SK-N-MC (cell line): Measurements from ENCODE around the gene CFP.

ENCODE experiments used
- DNase-seq: peaks from one replicate; pipeline ENCODE4 v3.0.0-alpha.2; 2011; ENCODE audit warnings: low read depth, low spot score
- H3K27ac ChIP-seq: fragments of 200-600 bp; sonication (generic); 2 replicates; pipeline ENCODE4 v1.5.1; 2016; ENCODE audit warnings: mixed run types
- H3K36me3 ChIP-seq: fragments of 200-600 bp; sonication (generic); 2 replicates; pipeline ENCODE4 v1.6.1; 2017; ENCODE audit warnings: antibody characterized with exemption, low read length, mixed read lengths; ENCODE audit not compliant: insufficient read depth
- H3K4me3 ChIP-seq: fragments of 200-600 bp; sonication (generic); 2 replicates; pipeline ENCODE4 v1.5.1; 2016
- H3K9ac ChIP-seq: fragments of 200-600 bp; sonication (generic); 2 replicates; pipeline ENCODE4 v1.8.0; 2017; ENCODE audit warnings: mixed run types, mixed read lengths; ENCODE audit not compliant: insufficient read length
- H3K9me3 ChIP-seq: fragments of 200-600 bp; sonication (generic); 2 replicates; pipeline ENCODE4 v1.6.1; 2017; ENCODE audit warnings: low read depth, mild to moderate bottlenecking, antibody characterized with exemption, low read length, moderate library complexity, mixed read lengths
- EZH2 ChIP-seq: fragments of 200-600 bp; sonication (generic); IDR thresholded peaks from one replicate; pipeline ENCODE4 v1.6.1; 2017; ENCODE audit warnings: antibody characterized with exemption
- FOXP2 ChIP-seq: optimal IDR thresholded peaks from 2 replicates; pipeline ENCODE3; 2011; ENCODE audit warnings: mild to moderate bottlenecking, moderate library complexity; ENCODE audit not compliant: insufficient read depth; ENCODE audit errors: extremely low read length, control extremely low read depth
- POLR2AphosphoS5 ChIP-seq: IDR thresholded peaks from 2 replicates; pipeline ENCODE4 v1.6.1; 2012; ENCODE audit warnings: mild to moderate bottlenecking, low read depth, low read length, borderline replicate concordance

Gene CFP

DNA sequence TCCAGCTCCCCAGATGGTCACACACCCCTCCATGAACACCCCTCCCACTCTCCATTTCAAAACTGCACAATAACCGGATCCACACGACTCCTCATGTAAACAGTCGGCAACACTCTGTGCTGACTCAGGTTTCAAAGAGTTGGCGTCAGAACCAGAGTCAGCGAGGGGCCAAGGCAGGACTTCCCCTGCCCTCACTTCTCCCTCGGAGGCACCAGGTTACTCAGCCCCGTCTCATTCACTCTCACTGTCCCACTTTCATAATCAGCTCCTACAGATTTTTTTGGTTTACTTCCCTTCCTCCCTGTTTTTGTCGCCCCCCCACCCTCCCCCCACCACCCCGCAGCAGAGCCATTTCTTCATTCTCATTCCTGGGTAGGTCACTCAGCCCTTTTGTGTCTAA is 50.2 kb downstream of the CFP start:
- DNase-seq, result no peak
- no peak for TF ChIP-seq EZH2
- no peak for TF ChIP-seq FOXP2
- no peak for TF ChIP-seq POLR2AphosphoS5
- no peaks in the 10 kb centered on the region for H3K9me3 ChIP-seq
- H3K4me3 ChIP-seq, result no peak overlapping the region
- no peaks in the 10 kb centered on the region for H3K36me3 ChIP-seq
- H3K27ac ChIP-seq, result no peak overlapping the region
- H3K9ac ChIP-seq, result no peak overlapping the region

DNA sequence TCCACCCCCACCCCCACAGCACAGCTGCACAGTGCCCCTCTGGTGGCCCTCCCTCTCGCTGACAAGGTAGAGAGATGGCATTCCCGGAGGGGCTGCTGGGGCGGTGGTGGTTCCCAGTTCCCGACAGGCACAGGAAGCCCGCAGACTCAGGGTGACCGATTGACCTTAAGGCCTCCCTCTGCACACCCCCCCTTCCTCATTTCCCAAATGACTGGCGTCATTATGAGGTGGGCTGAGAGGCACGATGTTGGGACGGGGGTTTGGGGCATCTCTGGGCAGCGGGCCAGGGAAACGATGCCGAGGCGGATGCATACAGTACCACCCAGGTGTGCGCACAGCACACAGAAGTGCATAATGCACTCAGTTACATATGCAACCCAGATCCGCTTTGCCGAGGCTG is 51.0 kb downstream of the CFP start:
- Histone ChIP-seq H3K9me3 (no peaks in the 10 kb centered on the region), H3K4me3 (no peak overlapping the region), H3K36me3 (no peaks in the 10 kb centered on the region), H3K9ac (no peak overlapping the region), H3K27ac (no peak overlapping the region)
- no peak for DNase-seq
- TF ChIP-seq EZH2, result no peak
- TF ChIP-seq FOXP2, result no peak
- no peak for TF ChIP-seq POLR2AphosphoS5

DNA sequence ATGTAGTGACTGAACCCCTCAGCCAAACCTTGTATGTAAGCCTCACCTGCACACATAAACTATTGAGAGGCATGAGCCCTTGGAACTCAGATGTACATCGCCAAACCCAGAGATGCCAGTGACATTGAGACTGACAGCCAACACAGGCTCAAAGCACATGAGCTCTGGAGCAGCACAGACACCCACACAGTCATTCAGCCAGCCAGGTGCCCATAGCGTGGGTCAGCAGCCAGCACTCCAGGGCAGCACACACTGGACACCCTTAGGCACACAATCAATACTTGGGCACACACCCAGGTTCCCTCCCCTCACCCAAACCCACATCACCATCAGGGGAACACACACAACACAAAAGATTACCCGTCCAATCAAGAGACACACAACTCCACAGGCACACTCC is 51.8 kb downstream of the CFP start:
- H3K9ac ChIP-seq, result no peak overlapping the region
- no peaks in the 10 kb centered on the region for H3K9me3 ChIP-seq
- TF ChIP-seq EZH2 (no peak), FOXP2 (no peak), POLR2AphosphoS5 (no peak)
- H3K4me3 ChIP-seq, result no peak overlapping the region
- no peak overlapping the region for H3K27ac ChIP-seq
- no peak for DNase-seq
- no peaks in the 10 kb centered on the region for H3K36me3 ChIP-seq

DNA sequence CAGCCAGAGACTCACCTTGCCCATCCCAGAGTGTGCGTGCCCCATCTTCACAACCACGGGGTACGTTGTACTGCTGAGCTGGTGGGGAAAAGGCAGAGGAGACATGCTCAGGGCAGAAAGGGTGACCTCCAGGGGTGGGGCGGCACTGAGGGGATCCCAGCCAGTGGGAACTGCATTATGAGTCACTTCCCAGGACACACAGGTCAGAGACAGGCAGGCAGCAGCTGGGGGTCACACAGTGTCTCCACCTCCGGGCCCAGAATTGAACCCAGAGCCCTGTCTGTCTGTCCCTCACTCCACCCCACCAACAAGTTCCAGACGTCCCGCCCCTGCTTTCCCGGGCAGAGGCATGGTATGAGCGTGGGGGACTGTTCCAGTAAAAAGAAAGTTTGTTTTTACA is 52.3 kb downstream of the CFP start:
- Histone ChIP-seq H3K9ac (no peak overlapping the region), H3K4me3 (no peak overlapping the region), H3K27ac (no peak overlapping the region), H3K36me3 (no peaks in the 10 kb centered on the region), H3K9me3 (no peaks in the 10 kb centered on the region)
- no peak for TF ChIP-seq EZH2
- no peak for TF ChIP-seq FOXP2
- no peak for TF ChIP-seq POLR2AphosphoS5
- DNase-seq, result no peak

DNA sequence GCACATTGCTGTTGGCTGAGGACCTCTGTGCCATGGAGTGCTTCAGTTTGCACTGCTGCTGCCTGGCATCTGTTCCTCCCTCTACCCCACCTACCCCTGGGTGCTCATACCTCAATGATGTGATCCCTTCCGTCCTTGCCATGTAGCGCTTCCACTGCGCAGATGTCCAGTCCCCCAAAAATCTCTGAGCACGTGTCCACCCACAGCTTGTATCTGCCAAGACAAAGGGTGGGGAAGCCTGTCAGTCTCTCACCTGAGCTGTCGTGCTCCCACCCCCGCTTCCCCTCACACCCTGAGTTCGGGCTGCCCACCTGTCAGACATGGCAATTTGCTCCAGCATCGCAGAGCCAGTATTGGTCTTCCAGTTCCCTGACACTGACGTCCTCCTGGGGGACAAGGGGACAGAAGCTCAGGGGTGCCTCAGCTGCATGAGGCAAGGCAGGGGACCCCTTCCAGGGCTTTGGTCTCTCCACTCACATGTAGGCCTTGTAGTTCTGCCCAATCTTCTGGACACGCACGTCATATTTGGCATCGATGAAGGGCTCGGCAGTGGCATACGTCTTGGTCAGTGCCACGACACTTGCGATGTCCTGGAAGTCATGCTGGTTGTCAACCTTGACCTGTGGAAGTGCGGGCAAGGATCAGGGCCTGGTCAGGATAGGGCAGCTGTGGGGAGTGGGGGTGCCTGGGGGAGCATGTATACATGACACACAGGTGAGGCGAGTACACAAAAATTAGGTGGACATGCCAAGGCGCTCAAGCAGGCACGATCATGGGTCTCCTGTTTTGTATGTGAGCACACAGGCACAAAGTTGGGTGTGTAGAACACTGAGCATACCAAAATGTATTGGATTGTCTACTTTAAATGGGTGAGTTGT is 53.5 kb downstream of the CFP start:
- no peak for TF ChIP-seq EZH2
- TF ChIP-seq POLR2AphosphoS5, result no peak
- no peak for TF ChIP-seq FOXP2
- Histone ChIP-seq H3K9me3 (no peaks in the 10 kb centered on the region), H3K4me3 (no peak overlapping the region)

DNA sequence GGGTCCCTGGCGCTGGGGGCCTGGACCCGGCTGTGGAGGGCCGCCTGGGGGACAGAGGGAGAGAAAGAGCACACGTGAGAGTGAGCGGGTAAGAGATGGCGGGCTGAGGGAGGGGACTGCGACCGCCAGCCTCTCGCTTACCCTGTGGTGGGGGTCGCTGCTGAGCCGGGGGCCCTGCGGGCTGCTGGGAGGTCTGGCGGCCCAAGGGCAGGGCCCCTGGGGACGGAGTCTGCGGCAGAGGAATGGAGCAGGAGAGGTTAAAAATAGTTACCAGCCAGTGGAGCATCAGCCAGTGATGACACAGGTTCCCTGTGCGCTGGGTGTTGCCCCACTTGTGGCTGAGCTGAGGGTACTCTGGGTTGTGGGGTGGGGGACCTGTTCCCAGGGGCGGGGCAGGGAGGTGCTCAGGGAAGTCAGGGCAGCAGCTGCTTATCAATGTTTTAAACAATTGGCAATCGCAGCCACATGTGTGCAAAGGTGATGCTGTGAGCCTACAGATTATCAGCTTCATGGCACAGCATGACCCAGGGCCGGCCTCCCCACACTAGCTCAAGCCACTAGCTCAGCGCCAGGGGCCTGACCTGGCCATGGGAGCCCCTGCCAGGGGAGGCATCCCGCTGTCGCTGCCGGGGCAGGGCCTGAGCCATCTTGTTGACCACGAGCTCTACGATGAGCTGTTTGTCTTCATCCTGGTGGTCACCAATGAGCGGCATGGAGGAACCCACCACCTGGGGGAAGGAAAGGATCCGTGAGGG is 55.0 kb downstream of the CFP start:
- TF ChIP-seq FOXP2, result no peak
- TF ChIP-seq EZH2, result no peak
- no peak for TF ChIP-seq POLR2AphosphoS5
- H3K9ac ChIP-seq, result no peak overlapping the region
- DNase-seq, result no peak
- H3K27ac ChIP-seq, result no peak overlapping the region
- no peak overlapping the region for H3K4me3 ChIP-seq
- peaks cover 10% of the 10 kb centered on the region; the same call in 1 of the 2 replicates for H3K36me3 ChIP-seq
- H3K9me3 ChIP-seq, result no peaks in the 10 kb centered on the region

More for the DNA sequence above, 53.5 kb downstream of the CFP start:
- no peak overlapping the region for H3K27ac ChIP-seq
- no peak overlapping the region for H3K9ac ChIP-seq
- no peak for DNase-seq
- H3K36me3 ChIP-seq, result peaks cover 8% of the 10 kb centered on the region; the same call in 1 of the 2 replicates

DNA sequence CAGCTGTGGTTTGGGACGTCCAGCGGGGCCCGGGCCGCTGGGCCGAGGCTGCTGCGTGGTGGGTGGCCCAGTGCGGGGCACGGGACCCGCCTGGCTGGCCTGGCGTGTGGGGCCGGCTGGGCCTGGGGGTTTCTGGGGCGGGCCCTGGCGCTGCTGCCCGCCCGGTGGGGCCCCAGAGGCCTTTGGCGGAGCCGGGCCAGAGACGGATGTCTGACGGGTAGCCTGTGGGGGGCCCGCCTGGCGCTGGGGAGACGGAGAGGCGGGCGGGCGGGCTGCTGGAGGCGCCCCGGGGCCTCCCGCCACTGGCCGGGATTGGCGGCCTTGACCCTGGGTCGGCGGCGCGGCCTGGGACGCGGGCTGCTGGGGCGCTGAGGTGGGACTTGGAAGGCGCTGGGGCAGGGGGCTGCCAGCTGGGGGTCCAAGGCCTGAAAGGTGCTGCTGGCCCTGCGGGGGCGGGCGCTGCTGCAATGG is 55.6 kb downstream of the CFP start:
- DNase-seq, result no peak
- Histone ChIP-seq H3K9me3 (no peaks in the 10 kb centered on the region), H3K36me3 (peaks cover 13% of the 10 kb centered on the region; the same call in 1 of the 2 replicates), H3K9ac (no peak overlapping the region), H3K27ac (no peak overlapping the region), H3K4me3 (no peak overlapping the region)
- TF ChIP-seq POLR2AphosphoS5, result no peak
- TF ChIP-seq EZH2, result no peak
- no peak for TF ChIP-seq FOXP2
